SK-N-SH (cell line): ENCODE results near the gene POGLUT3. TPM values are rescaled to one million over a fixed set of nuclear protein-coding genes. Genes with fewer than 3 reads are reported as not detected.

ENCODE experiments used
- CTCF ChIA-PET: fragments of 300-600, 350-600 bp; formaldehyde crosslinking; extraction: SDS; loops from one replicate; lab custom pipeline; 2021; lab: Yijun Ruan, JAX
- POLR2A ChIA-PET: fragments of 350-600 bp; sonication (Branson Sonifier 250); formaldehyde crosslinking; extraction: SDS; loops from one replicate; lab custom pipeline; 2020; ENCODE audit warnings: antibody characterized with exemption, inconsistent platforms; lab: Yijun Ruan, JAX
- DNase-seq: peaks from one replicate; pipeline ENCODE4 v3.0.0; 2012
- H2AFZ ChIP-seq: fragments of 200-600 bp; sonication (generic); 2 replicates; pipeline ENCODE4 v1.8.1; 2016; ENCODE audit warnings: antibody characterized with exemption, mild to moderate bottlenecking, low read depth
- H3F3A ChIP-seq: fragments of 200-600 bp; sonication (generic); replicated peaks from 2 replicates; pipeline ENCODE3; 2016; ENCODE audit warnings: antibody characterized with exemption, mild to moderate bottlenecking; ENCODE audit not compliant: insufficient read depth
- H3K27ac ChIP-seq, 2 experiments: fragments of 200-500 bp in 1 of 2; fragments of 200-600 bp in 1 of 2; sonication (Bioruptor generic) in 1 of 2; sonication (generic), shearing (Covaris generic) in 1 of 2; 2 replicates each; pipeline versions ENCODE4 v1.5.1 to v1.6.1; 2014 to 2016; ENCODE audit warnings: low read depth in 2 of 2, inconsistent platforms in 1 of 2, low read length in 1 of 2, mild to moderate bottlenecking in 1 of 2, mixed read lengths in 1 of 2
- H3K27me3 ChIP-seq: fragments of 200-600 bp; sonication (generic), shearing (Covaris generic); 2 replicates; pipeline ENCODE4 v1.6.1; 2016; ENCODE audit warnings: mixed run types; ENCODE audit not compliant: insufficient read depth
- H3K36me3 ChIP-seq, 2 experiments: fragments of 200-500 bp in 1 of 2; fragments of 200-600 bp in 1 of 2; sonication (Bioruptor generic) in 1 of 2; sonication (generic) in 1 of 2; replicated peaks in 1 of 2; 2 replicates each; pipeline versions ENCODE3 to v1.5.1; 2014 to 2016; ENCODE audit warnings: low read length in 1 of 2, mild to moderate bottlenecking in 1 of 2; ENCODE audit not compliant: insufficient read depth in 2 of 2, control insufficient read depth in 1 of 2
- H3K4me1 ChIP-seq, 2 experiments: fragments of 200-500 bp in 1 of 2; fragments of 200-600 bp in 1 of 2; sonication (Bioruptor generic) in 1 of 2; sonication (generic), shearing (Covaris generic) in 1 of 2; 2 replicates each; pipeline versions ENCODE4 v1.5.1 to v1.6.1; 2014 to 2016; ENCODE audit warnings: low read depth in 1 of 2, low read length in 1 of 2, mixed run types in 1 of 2; ENCODE audit not compliant: insufficient read depth in 2 of 2, control insufficient read depth in 1 of 2
- H3K4me2 ChIP-seq: fragments of 200-600 bp; sonication (generic), shearing (Covaris generic); 2 replicates; pipeline ENCODE4 v1.6.1; 2017; ENCODE audit warnings: mixed run types
- H3K4me3 ChIP-seq, 2 experiments: fragments of 200-500 bp in 1 of 2; fragments of 200-600 bp in 1 of 2; sonication (Bioruptor generic) in 1 of 2; sonication (generic), shearing (Covaris generic) in 1 of 2; 2 replicates each; pipeline versions ENCODE4 v1.5.1 to v1.8.1; 2014 to 2016; ENCODE audit warnings: low read depth in 2 of 2, inconsistent platforms in 1 of 2, low read length in 1 of 2, mild to moderate bottlenecking in 1 of 2, mixed read lengths in 1 of 2, moderate library complexity in 1 of 2
- H3K79me2 ChIP-seq: fragments of 200-600 bp; sonication (generic); 2 replicates; pipeline ENCODE4 v1.8.1; 2017; ENCODE audit warnings: mild to moderate bottlenecking; ENCODE audit not compliant: insufficient read depth
- H3K9ac ChIP-seq: fragments of 200-600 bp; sonication (generic); 2 replicates; pipeline ENCODE4 v1.6.1; 2017; ENCODE audit warnings: mixed run types
- H3K9me2 ChIP-seq: fragments of 200-600 bp; sonication (generic); 2 replicates; pipeline ENCODE4 v1.6.1; 2017; ENCODE audit warnings: mixed run types
- H3K9me3 ChIP-seq: fragments of 200-600 bp; sonication (generic); 2 replicates; pipeline ENCODE4 v1.6.1; 2017; ENCODE audit warnings: mixed run types, mild to moderate bottlenecking, moderate library complexity
- H4K20me1 ChIP-seq: fragments of 200-600 bp; sonication (generic); 2 replicates; pipeline ENCODE4 v1.6.1; 2017; ENCODE audit warnings: mild to moderate bottlenecking, mixed run types; ENCODE audit not compliant: insufficient read depth
- CHD2 ChIP-seq: fragments of 150-350 bp; IDR thresholded peaks from 2 replicates; pipeline ENCODE4 v1.6.1; 2018; ENCODE audit warnings: low read length; ENCODE audit not compliant: partially characterized antibody
- EZH2phosphoT487 ChIP-seq: fragments of 200-600 bp; sonication (generic); IDR thresholded peaks from 2 replicates; pipeline ENCODE4 v1.6.1; 2017; ENCODE audit warnings: low read depth, mixed run types, mild to moderate bottlenecking, antibody characterized with exemption, moderate library complexity, borderline replicate concordance
- FOXJ3 ChIP-seq: sonication (generic); formaldehyde crosslinking; IDR thresholded peaks from 2 replicates; pipeline ENCODE4 v1.5.1; 2020; ENCODE audit warnings: mild to moderate bottlenecking, missing genetic modification reagents
- FOXM1 ChIP-seq: IDR thresholded peaks from 2 replicates; pipeline ENCODE4 v1.4.0; 2012; ENCODE audit warnings: low read depth, mild to moderate bottlenecking
- GABPA ChIP-seq: IDR thresholded peaks from 2 replicates; pipeline ENCODE4 v1.4.0; 2012; ENCODE audit warnings: low read depth, mild to moderate bottlenecking
- GATA2 ChIP-seq: sonication (generic); formaldehyde crosslinking; IDR thresholded peaks from 2 replicates; pipeline ENCODE4 v1.5.0; 2020; ENCODE audit warnings: mild to moderate bottlenecking, missing genetic modification reagents
- MEF2A ChIP-seq: IDR thresholded peaks from 2 replicates; pipeline ENCODE4 v1.4.0; 2012; ENCODE audit warnings: low read depth, borderline replicate concordance
- MXI1 ChIP-seq: IDR thresholded peaks from 2 replicates; pipeline ENCODE4 v1.6.1; 2012; ENCODE audit warnings: mild to moderate bottlenecking, low read depth, low read length, improper control_type of control experiment
- NFIC ChIP-seq: IDR thresholded peaks from 2 replicates; pipeline ENCODE4 v1.4.0; 2012; ENCODE audit warnings: borderline replicate concordance
- NRF1 ChIP-seq: IDR thresholded peaks from 2 replicates; pipeline ENCODE4 v1.6.1; 2012; ENCODE audit warnings: low read depth, mild to moderate bottlenecking, low read length
- RAD21 ChIP-seq: IDR thresholded peaks from 2 replicates; pipeline ENCODE4 v1.6.1; 2012; ENCODE audit warnings: mild to moderate bottlenecking, low read length
- RFX5 ChIP-seq: IDR thresholded peaks from 2 replicates; pipeline ENCODE4 v1.6.1; 2012; ENCODE audit warnings: mild to moderate bottlenecking, improper control_type of control experiment, low read length
- SMC3 ChIP-seq: IDR thresholded peaks from 2 replicates; pipeline ENCODE4 v1.6.1; 2012; ENCODE audit warnings: low read depth, low read length, improper control_type of control experiment
- TAF1 ChIP-seq: IDR thresholded peaks from 2 replicates; pipeline ENCODE4 v1.6.1; 2012; ENCODE audit warnings: low read depth, mild to moderate bottlenecking, low read length, moderate library complexity, borderline replicate concordance
- TCF12 ChIP-seq: IDR thresholded peaks from 2 replicates; pipeline ENCODE4 v1.4.0; 2012
- TEAD4 ChIP-seq: IDR thresholded peaks from 2 replicates; pipeline ENCODE4 v1.4.0; 2012; ENCODE audit warnings: mild to moderate bottlenecking, borderline replicate concordance; ENCODE audit not compliant: insufficient read depth
- YY1 ChIP-seq: IDR thresholded peaks from 2 replicates; pipeline ENCODE4 v1.4.0; 2012; ENCODE audit warnings: low read depth, mild to moderate bottlenecking
- WGBS: methylation state at CpG from one replicate; pipeline ENCODE4 v1.1.6; 2017; ENCODE audit warnings: low lambda C conversion rate; 5-methylcytosine and 5-hydroxymethylcytosine counted together
- polyA plus RNA-seq, 3 experiments: library from polyadenylated mRNA; depleted of rRNA; stranded (reverse); fragments of >200 nt; gene quantifications; 2 replicates each; pipeline ENCODE4 v1.2.3, GENCODE V29; 2012
- TF ChIP-seq, protein P1 (sequence below): fragments of 200-600 bp; sonication (generic); IDR thresholded peaks from 2 replicates; pipeline ENCODE4 v1.6.1; 2017; ENCODE audit warnings: antibody characterized with exemption, mild to moderate bottlenecking, moderate library complexity
- TF ChIP-seq, protein P2 (sequence below): IDR thresholded peaks from 2 replicates; pipeline ENCODE4 v1.4.0; 2012; ENCODE audit warnings: low read depth, borderline replicate concordance
- TF ChIP-seq, protein P3 (sequence below): fragments of 150-350 bp; IDR thresholded peaks from 2 replicates; pipeline ENCODE4 v1.6.1; 2016; ENCODE audit warnings: mild to moderate bottlenecking, low read depth, low read length
- TF ChIP-seq, protein P4 (sequence below): IDR thresholded peaks from 2 replicates; pipeline ENCODE4; 2012
- TF ChIP-seq, protein P5 (sequence below): IDR thresholded peaks from 2 replicates; pipeline ENCODE4 v1.4.0; 2012; ENCODE audit warnings: low read depth, borderline replicate concordance
- TF ChIP-seq, protein P6 (sequence below): IDR thresholded peaks from 2 replicates; pipeline ENCODE4 v1.4.0; 2012; ENCODE audit warnings: low read depth

The POGLUT3 gene
- polyA plus RNA-seq, 1 of the 3 experiments (the other 2 are of a cell fraction), result 26.3 TPM

DNA sequence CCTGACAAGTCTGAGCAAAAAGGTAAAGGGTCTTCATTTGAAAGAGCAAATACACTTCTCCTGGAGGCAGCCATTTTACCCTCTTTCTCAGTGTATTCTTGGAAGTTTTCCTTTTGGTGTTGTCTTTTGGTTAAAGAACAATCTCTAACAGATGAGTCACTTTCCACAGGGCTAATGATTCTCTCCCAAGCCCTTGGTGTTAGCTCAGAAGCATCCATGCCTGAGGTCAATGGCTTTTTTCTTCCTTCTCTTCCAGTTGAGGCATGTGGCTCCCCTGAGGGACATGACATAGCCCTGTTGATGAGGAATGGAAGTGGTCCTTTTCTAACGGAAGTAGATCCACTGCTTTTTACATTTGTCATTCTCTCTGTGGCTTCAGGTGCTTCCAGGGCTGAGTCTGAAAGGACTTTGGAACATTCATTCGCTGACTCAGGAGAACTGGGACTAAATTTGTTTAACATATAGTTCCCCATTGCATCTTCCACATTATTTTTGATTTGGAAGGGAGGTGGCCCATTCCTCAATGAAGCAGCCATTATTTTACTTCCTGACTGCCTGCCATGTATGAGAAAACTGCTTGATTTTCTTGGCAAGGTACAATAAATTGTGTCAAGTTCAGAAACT lies 13.8 kb upstream of the POGLUT3 start (continued):
- no peak for TF ChIP-seq NFIC
- no peak for TF ChIP-seq SMC3
- TF ChIP-seq, protein P1, sequence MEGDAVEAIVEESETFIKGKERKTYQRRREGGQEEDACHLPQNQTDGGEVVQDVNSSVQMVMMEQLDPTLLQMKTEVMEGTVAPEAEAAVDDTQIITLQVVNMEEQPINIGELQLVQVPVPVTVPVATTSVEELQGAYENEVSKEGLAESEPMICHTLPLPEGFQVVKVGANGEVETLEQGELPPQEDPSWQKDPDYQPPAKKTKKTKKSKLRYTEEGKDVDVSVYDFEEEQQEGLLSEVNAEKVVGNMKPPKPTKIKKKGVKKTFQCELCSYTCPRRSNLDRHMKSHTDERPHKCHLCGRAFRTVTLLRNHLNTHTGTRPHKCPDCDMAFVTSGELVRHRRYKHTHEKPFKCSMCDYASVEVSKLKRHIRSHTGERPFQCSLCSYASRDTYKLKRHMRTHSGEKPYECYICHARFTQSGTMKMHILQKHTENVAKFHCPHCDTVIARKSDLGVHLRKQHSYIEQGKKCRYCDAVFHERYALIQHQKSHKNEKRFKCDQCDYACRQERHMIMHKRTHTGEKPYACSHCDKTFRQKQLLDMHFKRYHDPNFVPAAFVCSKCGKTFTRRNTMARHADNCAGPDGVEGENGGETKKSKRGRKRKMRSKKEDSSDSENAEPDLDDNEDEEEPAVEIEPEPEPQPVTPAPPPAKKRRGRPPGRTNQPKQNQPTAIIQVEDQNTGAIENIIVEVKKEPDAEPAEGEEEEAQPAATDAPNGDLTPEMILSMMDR, result no peak
- TF ChIP-seq, protein P2, sequence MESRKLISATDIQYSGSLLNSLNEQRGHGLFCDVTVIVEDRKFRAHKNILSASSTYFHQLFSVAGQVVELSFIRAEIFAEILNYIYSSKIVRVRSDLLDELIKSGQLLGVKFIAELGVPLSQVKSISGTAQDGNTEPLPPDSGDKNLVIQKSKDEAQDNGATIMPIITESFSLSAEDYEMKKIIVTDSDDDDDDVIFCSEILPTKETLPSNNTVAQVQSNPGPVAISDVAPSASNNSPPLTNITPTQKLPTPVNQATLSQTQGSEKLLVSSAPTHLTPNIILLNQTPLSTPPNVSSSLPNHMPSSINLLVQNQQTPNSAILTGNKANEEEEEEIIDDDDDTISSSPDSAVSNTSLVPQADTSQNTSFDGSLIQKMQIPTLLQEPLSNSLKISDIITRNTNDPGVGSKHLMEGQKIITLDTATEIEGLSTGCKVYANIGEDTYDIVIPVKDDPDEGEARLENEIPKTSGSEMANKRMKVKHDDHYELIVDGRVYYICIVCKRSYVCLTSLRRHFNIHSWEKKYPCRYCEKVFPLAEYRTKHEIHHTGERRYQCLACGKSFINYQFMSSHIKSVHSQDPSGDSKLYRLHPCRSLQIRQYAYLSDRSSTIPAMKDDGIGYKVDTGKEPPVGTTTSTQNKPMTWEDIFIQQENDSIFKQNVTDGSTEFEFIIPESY, result no peak
- TF ChIP-seq RFX5, result no peak
- no peak for TF ChIP-seq RAD21
- no peak for TF ChIP-seq TCF12
- no peak for TF ChIP-seq EZH2phosphoT487
- TF ChIP-seq TAF1, result no peak
- no peak for TF ChIP-seq TEAD4

DNA sequence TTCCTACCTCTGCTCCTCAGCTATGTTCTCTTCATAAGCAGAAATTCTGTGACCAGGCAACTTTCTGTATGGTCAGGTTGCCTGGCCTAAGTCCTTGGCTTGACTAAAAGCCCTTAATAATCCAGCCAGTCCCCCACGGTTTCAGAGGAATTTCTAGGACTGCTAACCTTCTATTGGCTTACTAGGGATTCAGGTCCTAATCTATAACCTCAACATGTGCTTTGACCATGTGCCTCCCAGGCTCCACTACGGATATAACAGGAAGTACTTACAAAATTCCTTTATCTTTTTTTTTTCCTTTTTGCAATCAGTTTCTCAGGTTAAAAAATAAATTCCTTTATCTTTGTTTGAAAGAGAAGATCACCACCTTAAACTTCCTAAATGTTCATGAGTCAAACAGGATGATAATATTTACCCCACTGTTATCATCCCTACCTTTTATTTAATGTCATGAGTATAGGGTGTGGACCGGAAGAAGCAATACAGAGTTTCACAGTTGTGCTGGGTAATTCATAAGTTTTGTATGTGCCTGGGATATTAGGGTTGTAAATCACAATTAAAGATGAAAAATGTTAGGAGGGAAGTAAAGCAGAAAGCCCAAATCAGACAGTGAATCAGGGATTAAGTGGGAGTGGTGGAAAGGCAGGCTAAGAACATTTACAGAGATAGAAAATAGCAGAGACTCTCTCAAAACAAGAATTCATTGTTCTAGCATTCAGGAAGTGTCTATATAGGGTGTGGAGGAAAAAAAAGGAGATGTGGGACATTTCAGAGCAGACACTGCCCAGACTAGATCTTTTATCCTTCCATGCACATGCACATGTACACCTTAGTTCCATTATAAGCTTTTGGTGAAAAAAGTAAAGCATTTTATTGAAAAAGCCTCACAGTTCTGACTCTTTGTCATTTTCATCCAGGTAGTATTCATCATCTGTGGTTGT lies 10.7 kb upstream of the POGLUT3 start:
- ChIA-PET POLR2A (no interaction called here), CTCF (no interaction called here)
- Histone ChIP-seq H3F3A (no peaks in the 10 kb centered on the region), H3K9me3 (no peaks in the 10 kb centered on the region), H3K27me3 (no peaks in the 10 kb centered on the region), H3K9ac (no peak overlapping the region), H3K4me2 (no peak overlapping the region), H3K4me1 (no peaks in the 10 kb centered on the region), H2AFZ (no peak overlapping the region), H3K36me3 (no peaks in the 10 kb centered on the region), H3K27ac (no peak overlapping the region), H3K4me3 (no peak overlapping the region), H3K79me2 (no peaks in the 10 kb centered on the region), H4K20me1 (no peaks in the 10 kb centered on the region), H3K9me2 (no peaks in the 10 kb centered on the region)
- DNase-seq, result no peak
- 68% methylated on average over 3 of the region's 3 CpGs for WGBS
- TF ChIP-seq CHD2 (no peak), SMC3 (no peak), GABPA (no peak), MEF2A (no peak), FOXJ3 (CRISPR knock-in tag) (no peak), EZH2phosphoT487 (no peak), YY1 (no peak), MXI1 (no peak), TEAD4 (no peak), FOXM1 (no peak), NFIC (no peak), NRF1 (no peak), GATA2 (CRISPR knock-in tag) (no peak)
- TF ChIP-seq, protein P3, sequence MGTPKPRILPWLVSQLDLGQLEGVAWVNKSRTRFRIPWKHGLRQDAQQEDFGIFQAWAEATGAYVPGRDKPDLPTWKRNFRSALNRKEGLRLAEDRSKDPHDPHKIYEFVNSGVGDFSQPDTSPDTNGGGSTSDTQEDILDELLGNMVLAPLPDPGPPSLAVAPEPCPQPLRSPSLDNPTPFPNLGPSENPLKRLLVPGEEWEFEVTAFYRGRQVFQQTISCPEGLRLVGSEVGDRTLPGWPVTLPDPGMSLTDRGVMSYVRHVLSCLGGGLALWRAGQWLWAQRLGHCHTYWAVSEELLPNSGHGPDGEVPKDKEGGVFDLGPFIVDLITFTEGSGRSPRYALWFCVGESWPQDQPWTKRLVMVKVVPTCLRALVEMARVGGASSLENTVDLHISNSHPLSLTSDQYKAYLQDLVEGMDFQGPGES, result no peak
- TF ChIP-seq, protein P4, sequence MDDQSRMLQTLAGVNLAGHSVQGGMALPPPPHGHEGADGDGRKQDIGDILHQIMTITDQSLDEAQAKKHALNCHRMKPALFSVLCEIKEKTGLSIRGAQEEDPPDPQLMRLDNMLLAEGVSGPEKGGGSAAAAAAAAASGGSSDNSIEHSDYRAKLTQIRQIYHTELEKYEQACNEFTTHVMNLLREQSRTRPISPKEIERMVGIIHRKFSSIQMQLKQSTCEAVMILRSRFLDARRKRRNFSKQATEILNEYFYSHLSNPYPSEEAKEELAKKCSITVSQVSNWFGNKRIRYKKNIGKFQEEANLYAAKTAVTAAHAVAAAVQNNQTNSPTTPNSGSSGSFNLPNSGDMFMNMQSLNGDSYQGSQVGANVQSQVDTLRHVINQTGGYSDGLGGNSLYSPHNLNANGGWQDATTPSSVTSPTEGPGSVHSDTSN, result no peak
- TF ChIP-seq, protein P5, sequence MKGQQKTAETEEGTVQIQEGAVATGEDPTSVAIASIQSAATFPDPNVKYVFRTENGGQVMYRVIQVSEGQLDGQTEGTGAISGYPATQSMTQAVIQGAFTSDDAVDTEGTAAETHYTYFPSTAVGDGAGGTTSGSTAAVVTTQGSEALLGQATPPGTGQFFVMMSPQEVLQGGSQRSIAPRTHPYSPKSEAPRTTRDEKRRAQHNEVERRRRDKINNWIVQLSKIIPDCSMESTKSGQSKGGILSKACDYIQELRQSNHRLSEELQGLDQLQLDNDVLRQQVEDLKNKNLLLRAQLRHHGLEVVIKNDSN, result no peak
- TF ChIP-seq, protein P6, sequence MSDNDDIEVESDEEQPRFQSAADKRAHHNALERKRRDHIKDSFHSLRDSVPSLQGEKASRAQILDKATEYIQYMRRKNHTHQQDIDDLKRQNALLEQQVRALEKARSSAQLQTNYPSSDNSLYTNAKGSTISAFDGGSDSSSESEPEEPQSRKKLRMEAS, result no peak
